H1 (cell line): ENCODE data around the gene FARS2.

Source experiments
- CEBPB ChIP-seq: IDR thresholded peaks from 2 replicates; pipeline ENCODE4 v1.6.1; 2012; ENCODE audit warnings: low read depth, low read length
- CHD1 ChIP-seq: IDR thresholded peaks from 2 replicates; pipeline ENCODE4 v1.6.1; 2012; ENCODE audit warnings: low read depth, low read length, improper control_type of control experiment
- CHD2 ChIP-seq: IDR thresholded peaks from 2 replicates; pipeline ENCODE4 v1.6.1; 2012; ENCODE audit warnings: low read length, improper control_type of control experiment
- CTCF ChIP-seq, 3 experiments: IDR thresholded peaks; 1 replicate in 2 of 3; 2 replicates in 1 of 3; pipeline versions ENCODE4 v1.5.1 to v1.6.1; 2011; ENCODE audit warnings: low read length in 3 of 3, mild to moderate bottlenecking in 3 of 3, inconsistent platforms in 2 of 3, low read depth in 1 of 3, moderate library complexity in 1 of 3; ENCODE audit not compliant: insufficient read depth in 1 of 3; ENCODE audit errors: control extremely low read depth in 1 of 3
- E2F6 ChIP-seq: IDR thresholded peaks from 2 replicates; pipeline ENCODE4 v1.6.1; 2012; ENCODE audit warnings: inconsistent platforms
- EGR1 ChIP-seq: IDR thresholded peaks from 2 replicates; pipeline ENCODE4 v1.6.1; 2011; ENCODE audit warnings: low read depth, low read length, borderline replicate concordance
- EZH2 ChIP-seq: fragments of 200-600 bp; sonication (generic); IDR thresholded peaks from 2 replicates; pipeline ENCODE4 v1.7.1; 2012; ENCODE audit warnings: low read depth, mild to moderate bottlenecking, moderate library complexity, low read length, inconsistent platforms; ENCODE audit not compliant: severe bottlenecking
- GTF2F1 ChIP-seq: IDR thresholded peaks from 2 replicates; pipeline ENCODE4 v1.6.1; 2012; ENCODE audit warnings: low read depth, low read length, improper control_type of control experiment, borderline replicate concordance
- NRF1 ChIP-seq: IDR thresholded peaks from 2 replicates; pipeline ENCODE4 v1.6.1; 2011; ENCODE audit warnings: mild to moderate bottlenecking, low read depth, low read length, improper control_type of control experiment
- POLR2A ChIP-seq, 2 experiments: IDR thresholded peaks; 1 replicate in 1 of 2; 2 replicates in 1 of 2; pipeline ENCODE4 v1.6.1; 2011; ENCODE audit warnings: low read depth in 2 of 2, low read length in 2 of 2, mild to moderate bottlenecking in 2 of 2; ENCODE audit errors: control extremely low read depth in 1 of 2
- RAD21 ChIP-seq, 2 experiments: IDR thresholded peaks in 1 of 2; conservative IDR thresholded peaks in 1 of 2; 2 replicates each; pipeline ENCODE4 v1.6.1; 2011; ENCODE audit warnings: low read depth in 2 of 2, low read length in 2 of 2, improper control_type of control experiment in 1 of 2, inconsistent platforms in 1 of 2, mild to moderate bottlenecking in 1 of 2, moderate library complexity in 1 of 2
- TBP ChIP-seq: IDR thresholded peaks from 2 replicates; pipeline ENCODE4 v1.6.1; 2011; ENCODE audit warnings: low read depth, low read length, improper control_type of control experiment

- no peak for TF ChIP-seq RAD21 (IDR thresholded peaks at IDR 0.05 in 1 of 2, conservative IDR thresholded peaks at IDR 0.05 in 1 of 2; ENCODE audit: low read depth in 2 of 2, low read length in 2 of 2)
- TF ChIP-seq NRF1: no peak
- no peak for TF ChIP-seq CTCF (IDR thresholded peaks at IDR 0.05; ENCODE audit: control extremely low read depth in 1 of 3, insufficient read depth in 1 of 3, low read depth in 1 of 3, low read length in 3 of 3)
- no peak for TF ChIP-seq POLR2A (IDR thresholded peaks at IDR 0.05; ENCODE audit: control extremely low read depth in 1 of 2, low read depth in 2 of 2, low read length in 2 of 2)
- TF ChIP-seq EZH2: no peak
- no peak for TF ChIP-seq CHD1
- TF ChIP-seq CHD2: no peak
- no peak for TF ChIP-seq GTF2F1
- TF ChIP-seq E2F6: no peak
- no peak for TF ChIP-seq EGR1
- no peak for TF ChIP-seq TBP
- TF ChIP-seq CEBPB: no peak
Observed at GRCh38 chr6:5665173-5665572, 403.9 kb downstream of the FARS2 start.
